HepG2 (cell line): Measurements from ENCODE around the gene JAK1. TPM values are rescaled to one million over a fixed set of nuclear protein-coding genes. Genes with fewer than 3 reads are reported as not detected.

Source experiments
- ATF7-NPFF ChIP-seq: sonication (generic); formaldehyde crosslinking; IDR thresholded peaks from 2 replicates; pipeline ENCODE4 v1.8.1; 2023; ENCODE audit warnings: mild to moderate bottlenecking, low read depth, missing genetic modification reagents, moderate library complexity
- FOSL2 ChIP-seq: sonication (generic); formaldehyde crosslinking; IDR thresholded peaks from 2 replicates; pipeline ENCODE4 v1.4.0; 2020; ENCODE audit warnings: missing genetic modification reagents
- HMG20B ChIP-seq: conservative IDR thresholded peaks from 2 replicates; pipeline ENCODE4 v1.6.1; 2016; ENCODE audit warnings: missing genetic modification reagents, missing compliant biosample characterization
- HOXA3 ChIP-seq: sonication (generic); formaldehyde crosslinking; IDR thresholded peaks from 2 replicates; pipeline ENCODE4 v1.5.0; 2020; ENCODE audit warnings: missing genetic modification reagents
- MED1 ChIP-seq: sonication (generic); formaldehyde crosslinking; IDR thresholded peaks from 2 replicates; pipeline ENCODE4 v1.4.0; 2020; ENCODE audit warnings: missing genetic modification reagents
- POLR2AphosphoS5 ChIP-seq: IDR thresholded peaks from 2 replicates; pipeline ENCODE4 v1.6.1; 2012; ENCODE audit warnings: low read depth, low read length
- PRPF4 ChIP-seq: fragments of 200-400 bp; formaldehyde crosslinking; IDR thresholded peaks from 2 replicates; pipeline ENCODE4 v1.6.1; 2016; ENCODE audit warnings: low read length, low read depth; ENCODE audit not compliant: poor library complexity, severe bottlenecking
- SKI ChIP-seq: fragments of 450-650 bp; IDR thresholded peaks from one replicate; pipeline ENCODE4 v1.6.1; 2018; ENCODE audit warnings: mild to moderate bottlenecking; ENCODE audit not compliant: partially characterized antibody
- SNAPC2 ChIP-seq: sonication (generic); formaldehyde crosslinking; IDR thresholded peaks from 2 replicates; pipeline ENCODE4 v1.8.1; 2022; ENCODE audit warnings: mild to moderate bottlenecking, missing genetic modification reagents
- STAG1 ChIP-seq: sonication (generic); formaldehyde crosslinking; IDR thresholded peaks from 2 replicates; pipeline ENCODE4 v1.4.0; 2020; ENCODE audit warnings: missing genetic modification reagents
- TAF1 ChIP-seq: sonication (generic); formaldehyde crosslinking; IDR thresholded peaks from 2 replicates; pipeline ENCODE4 v1.4.0; 2020; ENCODE audit warnings: missing genetic modification reagents
- TOPORS ChIP-seq: sonication (generic); formaldehyde crosslinking; IDR thresholded peaks from 2 replicates; pipeline ENCODE4 v1.8.0; 2023; ENCODE audit warnings: mild to moderate bottlenecking, missing genetic modification reagents
- ZFP90 ChIP-seq: sonication (generic); formaldehyde crosslinking; IDR thresholded peaks from 2 replicates; pipeline ENCODE4 v1.8.0; 2022; ENCODE audit warnings: missing genetic modification reagents, mild to moderate bottlenecking, inconsistent platforms, borderline replicate concordance
- ZNF12 ChIP-seq: sonication (generic); formaldehyde crosslinking; IDR thresholded peaks from 2 replicates; pipeline ENCODE4 v1.5.0; 2020; ENCODE audit warnings: missing genetic modification reagents
- ZNF335 ChIP-seq: sonication (generic); formaldehyde crosslinking; IDR thresholded peaks from 2 replicates; pipeline ENCODE4 v1.4.0; 2020; ENCODE audit warnings: missing genetic modification reagents
- ZNF510 ChIP-seq: sonication (generic); formaldehyde crosslinking; IDR thresholded peaks from 2 replicates; pipeline ENCODE4 v1.4.0; 2020; ENCODE audit warnings: low read depth, mild to moderate bottlenecking, missing genetic modification reagents
- ZSCAN31 ChIP-seq: sonication (generic); formaldehyde crosslinking; IDR thresholded peaks from 2 replicates; pipeline ENCODE4 v1.5.0; 2020; ENCODE audit warnings: low read depth, mild to moderate bottlenecking, missing genetic modification reagents
- polyA plus RNA-seq, 8 experiments: library from polyadenylated mRNA; depleted of rRNA in 3 of 8; stranded (reverse) in 7 of 8; unstranded in 1 of 8; fragments of >200 nt; fragmentation: Illumina TruSeq in 4 of 8; extraction: Trizol in 4 of 8; gene quantifications; 2 replicates each; pipeline versions ENCODE4 v1.2.1 to v1.2.3, GENCODE V29; 2011 to 2016; ENCODE audit warnings: low read depth in 4 of 8, missing spikeins in 1 of 8, mixed read lengths in 1 of 8; ENCODE audit not compliant: insufficient read depth in 1 of 8
- total RNA-seq, 5 experiments: library from RNA; depleted of rRNA; stranded (reverse); fragments of >200 nt; fragmentation: Illumina TruSeq; extraction: Trizol; gene quantifications; 2 replicates each; pipeline ENCODE4 v1.2.3, GENCODE V29; 2016; ENCODE audit warnings: low read depth in 1 of 5
- TF ChIP-seq, protein P1 (sequence below): sonication (generic); formaldehyde crosslinking; IDR thresholded peaks from 2 replicates; pipeline ENCODE4 v1.4.0; 2020; ENCODE audit warnings: mild to moderate bottlenecking, missing genetic modification reagents
- TF ChIP-seq, protein P2 (sequence below): sonication (generic); formaldehyde crosslinking; IDR thresholded peaks from 2 replicates; pipeline ENCODE4 v1.5.1; 2020; ENCODE audit warnings: missing genetic modification reagents, mild to moderate bottlenecking, borderline replicate concordance
- TF ChIP-seq, protein P3 (sequence below): sonication (generic); formaldehyde crosslinking; IDR thresholded peaks from 2 replicates; pipeline ENCODE4 v1.5.0; 2020; ENCODE audit warnings: missing genetic modification reagents
- TF ChIP-seq, protein P4 (sequence below): IDR thresholded peaks from 2 replicates; pipeline ENCODE4 v1.6.1; 2016; ENCODE audit warnings: low read depth, control low read depth
- TF ChIP-seq, protein P5 (sequence below): sonication (generic); formaldehyde crosslinking; IDR thresholded peaks from 2 replicates; pipeline ENCODE4 v1.4.0; 2020; ENCODE audit warnings: missing genetic modification reagents

Gene JAK1
- total and polyA plus RNA-seq, 2 of the 13 experiments (the other 11 are each of a cell fraction or from before 2014, with no cell fraction given), result 23.9 to 42.4 TPM

DNA sequence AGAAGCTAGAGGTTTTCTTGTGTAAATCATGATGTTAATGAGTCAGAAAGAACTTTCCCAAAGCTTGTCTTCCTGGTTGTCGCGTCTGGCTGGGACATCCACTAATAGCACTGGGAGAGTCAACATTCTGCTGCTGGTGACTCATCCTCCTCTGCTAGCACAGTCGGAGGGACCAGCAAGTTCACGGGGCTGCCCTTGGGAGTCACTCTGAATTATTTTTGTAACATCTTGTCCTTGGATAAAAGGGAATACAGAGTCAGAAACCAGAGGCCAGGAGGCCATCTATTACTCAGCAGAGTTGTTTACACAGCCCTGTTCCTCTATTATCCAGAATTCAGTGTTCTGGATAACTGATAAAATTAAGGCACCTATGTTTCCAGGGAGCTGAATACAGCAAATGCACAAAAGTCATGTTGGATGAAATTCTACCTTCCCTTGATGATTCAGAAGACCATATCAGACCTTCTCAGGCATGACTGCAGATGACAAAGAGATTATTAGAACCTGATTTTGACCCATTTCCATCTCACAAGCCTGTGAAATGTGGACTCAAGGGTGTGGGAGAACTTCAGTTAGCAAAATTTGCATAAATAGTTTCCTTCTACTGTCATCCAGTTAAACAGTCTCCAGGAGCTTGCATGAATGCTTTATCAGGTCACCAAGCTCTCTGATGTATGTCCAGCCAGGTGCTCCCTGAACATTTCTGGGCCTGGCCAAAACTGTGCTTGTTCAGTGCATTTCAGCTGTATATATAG is 68.1 kb downstream of the JAK1 start (continued):
- TF ChIP-seq, protein P1, sequence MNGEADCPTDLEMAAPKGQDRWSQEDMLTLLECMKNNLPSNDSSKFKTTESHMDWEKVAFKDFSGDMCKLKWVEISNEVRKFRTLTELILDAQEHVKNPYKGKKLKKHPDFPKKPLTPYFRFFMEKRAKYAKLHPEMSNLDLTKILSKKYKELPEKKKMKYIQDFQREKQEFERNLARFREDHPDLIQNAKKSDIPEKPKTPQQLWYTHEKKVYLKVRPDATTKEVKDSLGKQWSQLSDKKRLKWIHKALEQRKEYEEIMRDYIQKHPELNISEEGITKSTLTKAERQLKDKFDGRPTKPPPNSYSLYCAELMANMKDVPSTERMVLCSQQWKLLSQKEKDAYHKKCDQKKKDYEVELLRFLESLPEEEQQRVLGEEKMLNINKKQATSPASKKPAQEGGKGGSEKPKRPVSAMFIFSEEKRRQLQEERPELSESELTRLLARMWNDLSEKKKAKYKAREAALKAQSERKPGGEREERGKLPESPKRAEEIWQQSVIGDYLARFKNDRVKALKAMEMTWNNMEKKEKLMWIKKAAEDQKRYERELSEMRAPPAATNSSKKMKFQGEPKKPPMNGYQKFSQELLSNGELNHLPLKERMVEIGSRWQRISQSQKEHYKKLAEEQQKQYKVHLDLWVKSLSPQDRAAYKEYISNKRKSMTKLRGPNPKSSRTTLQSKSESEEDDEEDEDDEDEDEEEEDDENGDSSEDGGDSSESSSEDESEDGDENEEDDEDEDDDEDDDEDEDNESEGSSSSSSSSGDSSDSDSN, result no peak
- TF ChIP-seq ZNF510 (CRISPR knock-in tag), result no peak
- TF ChIP-seq MED1 (CRISPR knock-in tag), result peak; percentile 62; the same call in 1 of the 2 replicates
- peak; percentile 100 for TF ChIP-seq FOSL2 (CRISPR knock-in tag)
- TF ChIP-seq, protein P2, sequence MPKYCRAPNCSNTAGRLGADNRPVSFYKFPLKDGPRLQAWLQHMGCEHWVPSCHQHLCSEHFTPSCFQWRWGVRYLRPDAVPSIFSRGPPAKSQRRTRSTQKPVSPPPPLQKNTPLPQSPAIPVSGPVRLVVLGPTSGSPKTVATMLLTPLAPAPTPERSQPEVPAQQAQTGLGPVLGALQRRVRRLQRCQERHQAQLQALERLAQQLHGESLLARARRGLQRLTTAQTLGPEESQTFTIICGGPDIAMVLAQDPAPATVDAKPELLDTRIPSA (CRISPR knock-in tag), result no peak
- no peak for TF ChIP-seq ZFP90 (CRISPR knock-in tag)
- TF ChIP-seq, protein P3, sequence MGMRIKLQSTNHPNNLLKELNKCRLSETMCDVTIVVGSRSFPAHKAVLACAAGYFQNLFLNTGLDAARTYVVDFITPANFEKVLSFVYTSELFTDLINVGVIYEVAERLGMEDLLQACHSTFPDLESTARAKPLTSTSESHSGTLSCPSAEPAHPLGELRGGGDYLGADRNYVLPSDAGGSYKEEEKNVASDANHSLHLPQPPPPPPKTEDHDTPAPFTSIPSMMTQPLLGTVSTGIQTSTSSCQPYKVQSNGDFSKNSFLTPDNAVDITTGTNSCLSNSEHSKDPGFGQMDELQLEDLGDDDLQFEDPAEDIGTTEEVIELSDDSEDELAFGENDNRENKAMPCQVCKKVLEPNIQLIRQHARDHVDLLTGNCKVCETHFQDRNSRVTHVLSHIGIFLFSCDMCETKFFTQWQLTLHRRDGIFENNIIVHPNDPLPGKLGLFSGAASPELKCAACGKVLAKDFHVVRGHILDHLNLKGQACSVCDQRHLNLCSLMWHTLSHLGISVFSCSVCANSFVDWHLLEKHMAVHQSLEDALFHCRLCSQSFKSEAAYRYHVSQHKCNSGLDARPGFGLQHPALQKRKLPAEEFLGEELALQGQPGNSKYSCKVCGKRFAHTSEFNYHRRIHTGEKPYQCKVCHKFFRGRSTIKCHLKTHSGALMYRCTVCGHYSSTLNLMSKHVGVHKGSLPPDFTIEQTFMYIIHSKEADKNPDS (CRISPR knock-in tag), result no peak
- TF ChIP-seq, protein P4, sequence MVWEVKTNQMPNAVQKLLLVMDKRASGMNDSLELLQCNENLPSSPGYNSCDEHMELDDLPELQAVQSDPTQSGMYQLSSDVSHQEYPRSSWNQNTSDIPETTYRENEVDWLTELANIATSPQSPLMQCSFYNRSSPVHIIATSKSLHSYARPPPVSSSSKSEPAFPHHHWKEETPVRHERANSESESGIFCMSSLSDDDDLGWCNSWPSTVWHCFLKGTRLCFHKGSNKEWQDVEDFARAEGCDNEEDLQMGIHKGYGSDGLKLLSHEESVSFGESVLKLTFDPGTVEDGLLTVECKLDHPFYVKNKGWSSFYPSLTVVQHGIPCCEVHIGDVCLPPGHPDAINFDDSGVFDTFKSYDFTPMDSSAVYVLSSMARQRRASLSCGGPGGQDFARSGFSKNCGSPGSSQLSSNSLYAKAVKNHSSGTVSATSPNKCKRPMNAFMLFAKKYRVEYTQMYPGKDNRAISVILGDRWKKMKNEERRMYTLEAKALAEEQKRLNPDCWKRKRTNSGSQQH, result peak; percentile 54; the same call in 1 of the 2 replicates
- TF ChIP-seq SKI, result peak; percentile 79
- TF ChIP-seq PRPF4, result no peak
- TF ChIP-seq STAG1 (CRISPR knock-in tag), result peak; percentile 6; the same call in 1 of the 2 replicates
- no peak for TF ChIP-seq ATF7-NPFF (CRISPR knock-in tag)
- TF ChIP-seq POLR2AphosphoS5, result no peak
- peak; percentile 53; the same call in 1 of the 2 replicates for TF ChIP-seq SNAPC2 (CRISPR knock-in tag)
- no peak for TF ChIP-seq TOPORS
- no peak; the same call in 1 of the 2 replicates for TF ChIP-seq HOXA3 (CRISPR knock-in tag)
- no peak for TF ChIP-seq HMG20B (CRISPR knock-in tag)
- TF ChIP-seq TAF1 (CRISPR knock-in tag), result no peak
- TF ChIP-seq, protein P5, sequence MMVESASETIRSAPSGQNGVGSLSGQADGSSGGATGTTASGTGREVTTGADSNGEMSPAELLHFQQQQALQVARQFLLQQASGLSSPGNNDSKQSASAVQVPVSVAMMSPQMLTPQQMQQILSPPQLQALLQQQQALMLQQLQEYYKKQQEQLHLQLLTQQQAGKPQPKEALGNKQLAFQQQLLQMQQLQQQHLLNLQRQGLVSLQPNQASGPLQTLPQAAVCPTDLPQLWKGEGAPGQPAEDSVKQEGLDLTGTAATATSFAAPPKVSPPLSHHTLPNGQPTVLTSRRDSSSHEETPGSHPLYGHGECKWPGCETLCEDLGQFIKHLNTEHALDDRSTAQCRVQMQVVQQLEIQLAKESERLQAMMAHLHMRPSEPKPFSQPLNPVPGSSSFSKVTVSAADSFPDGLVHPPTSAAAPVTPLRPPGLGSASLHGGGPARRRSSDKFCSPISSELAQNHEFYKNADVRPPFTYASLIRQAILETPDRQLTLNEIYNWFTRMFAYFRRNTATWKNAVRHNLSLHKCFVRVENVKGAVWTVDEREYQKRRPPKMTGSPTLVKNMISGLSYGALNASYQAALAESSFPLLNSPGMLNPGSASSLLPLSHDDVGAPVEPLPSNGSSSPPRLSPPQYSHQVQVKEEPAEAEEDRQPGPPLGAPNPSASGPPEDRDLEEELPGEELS (CRISPR knock-in tag), result peak; percentile 35; the same call in 1 of the 2 replicates
- no peak for TF ChIP-seq ZSCAN31 (CRISPR knock-in tag)
- peak; percentile 87 for TF ChIP-seq ZNF12 (CRISPR knock-in tag)
- TF ChIP-seq ZNF335, result no peak
